ENCODE data around the gene DHX34. TPM values are rescaled to one million over a fixed set of nuclear protein-coding genes. Genes with fewer than 3 reads are reported as not detected.
A peak's percentile ranks its signal among the peaks of the same experiment; 100 is the strongest.

Gene DHX34
- total RNA-seq, 3 donors from 2014 or later: 6.2 to 20.6 (median 20.5) TPM

- TF ChIP-seq CTCF (IDR thresholded peaks at IDR 0.05) (no peak), POLR2A (IDR thresholded peaks at IDR 0.05) (no peak), POLR2AphosphoS5 (IDR thresholded peaks at IDR 0.05) (no peak)
- no peaks in the 10 kb centered on the region for H3K9me3 ChIP-seq
- no peak for DNase-seq (ENCODE audit: low spot score in 2 of 2)
- H3K27me3 ChIP-seq: no peaks in the 10 kb centered on the region
- no peaks in the 10 kb centered on the region for H3K4me1 ChIP-seq
- no peak overlapping the region for H3K27ac ChIP-seq
- H3K36me3 ChIP-seq: no peaks in the 10 kb centered on the region
- H3K4me3 ChIP-seq: no peak overlapping the region
- intact Hi-C loops (cut with DNase I; ENCODE audit: low total_unique reads): no loop called here
These were observed 41.7 kb downstream of the DHX34 start for GRCh38 chr19:47390533-47391488.

GRCh38 chr19:47391510-47392223 is 42.6 kb downstream of the DHX34 start:
- Histone ChIP-seq H3K36me3 (no peaks in the 10 kb centered on the region), H3K4me1 (no peaks in the 10 kb centered on the region), H3K27me3 (no peaks in the 10 kb centered on the region), H3K27ac (no peak overlapping the region), H3K9me3 (no peaks in the 10 kb centered on the region), H3K4me3 (no peak overlapping the region)
- peak; percentile 30 to 79 for DNase-seq (ENCODE audit: low spot score in 2 of 2)
- no peak for TF ChIP-seq POLR2AphosphoS5 (IDR thresholded peaks at IDR 0.05)
- TF ChIP-seq POLR2A (IDR thresholded peaks at IDR 0.05): no peak
- TF ChIP-seq CTCF (IDR thresholded peaks at IDR 0.05): peak; percentile 55 to 90 (median 83)
- intact Hi-C loops (cut with DNase I; ENCODE audit: low total_unique reads): no loop called here

GRCh38 chr19:47398707-47399597 is 49.8 kb downstream of the DHX34 start:
- no peaks in the 10 kb centered on the region for H3K9me3 ChIP-seq
- H3K4me3 ChIP-seq: no peak overlapping the region
- no peaks in the 10 kb centered on the region for H3K36me3 ChIP-seq
- no peaks in the 10 kb centered on the region for H3K4me1 ChIP-seq
- H3K27ac ChIP-seq: no peak overlapping the region
- intact Hi-C loops (cut with DNase I; ENCODE audit: low total_unique reads): no loop called here
- DNase-seq (ENCODE audit: low spot score in 2 of 2): no peak
- H3K27me3 ChIP-seq: no peaks in the 10 kb centered on the region
- TF ChIP-seq POLR2AphosphoS5 (IDR thresholded peaks at IDR 0.05): no peak
- no peak for TF ChIP-seq CTCF (IDR thresholded peaks at IDR 0.05)
- no peak for TF ChIP-seq POLR2A (IDR thresholded peaks at IDR 0.05)

- intact Hi-C loops (cut with DNase I; ENCODE audit: low total_unique reads): no loop called here
- Histone ChIP-seq H3K4me3 (no peak overlapping the region), H3K4me1 (no peaks in the 10 kb centered on the region), H3K9me3 (no peaks in the 10 kb centered on the region), H3K27ac (no peak overlapping the region), H3K27me3 (no peaks in the 10 kb centered on the region), H3K36me3 (no peaks in the 10 kb centered on the region)
- TF ChIP-seq POLR2AphosphoS5 (IDR thresholded peaks at IDR 0.05): no peak
- no peak for TF ChIP-seq POLR2A (IDR thresholded peaks at IDR 0.05)
- TF ChIP-seq CTCF (IDR thresholded peaks at IDR 0.05): no peak
- no peak for DNase-seq (ENCODE audit: low spot score in 2 of 2)
These were observed 53.4 kb downstream of the DHX34 start for GRCh38 chr19:47402504-47402903.
